B cell (primary cell): ENCODE measurements around the gene AMIGO1. TPM values are rescaled to one million over a fixed set of nuclear protein-coding genes. Genes with fewer than 3 reads are reported as not detected.

Source experiments
- ATAC-seq: fragments of 200-7000 bp; cut with Tn5 transposase; one replicate; pipeline ENCODE4 v1.10.0; 2021; ENCODE audit warnings: low read depth, mild to moderate bottlenecking, moderate number of reproducible peaks, moderate library complexity
- CTCF ChIA-PET: fragments of 350-600 bp; sonication (Branson Sonifier 250); formaldehyde crosslinking; loops from one replicate; lab custom pipeline; 2021; ENCODE audit warnings: antibody characterized with exemption, inconsistent platforms; lab: Charles Lee
- POLR2A ChIA-PET: fragments of 350-600 bp; sonication (Branson Sonifier 250); formaldehyde crosslinking; loops from one replicate; lab custom pipeline; 2021; ENCODE audit warnings: antibody characterized with exemption; lab: Charles Lee
- DNase-seq: peaks from one replicate; pipeline ENCODE4 v3.0.0; 2013
- H2AFZ ChIP-seq: 2 replicates; pipeline ENCODE4 v1.6.1; 2012; ENCODE audit warnings: mild to moderate bottlenecking, low read depth, low read length; ENCODE audit not compliant: insufficient read depth, poor library complexity, severe bottlenecking
- H3K27ac ChIP-seq, 2 donors: 1 replicate in 1 of 2; 2 replicates in 1 of 2; pipeline ENCODE4 v1.5.1; 2012 to 2013; ENCODE audit warnings: low read length in 2 of 2, mild to moderate bottlenecking in 2 of 2, moderate library complexity in 1 of 2
- H3K27me3 ChIP-seq, 4 experiments: fragments of 200-600 bp in 1 of 4; sonication (generic) in 1 of 4; replicated peaks in 1 of 4; 1 replicate in 2 of 4; 2 replicates in 2 of 4; pipeline versions ENCODE4 v1.6.1 to v1.7.0; 2013 to 2016; ENCODE audit warnings: low read length in 3 of 4, mild to moderate bottlenecking in 2 of 4, mixed read lengths in 1 of 4, moderate library complexity in 1 of 4; ENCODE audit not compliant: insufficient read depth in 4 of 4, control insufficient read depth in 3 of 4; ENCODE audit errors: control extremely low read depth in 1 of 4
- H3K36me3 ChIP-seq, 2 experiments: replicated peaks in 1 of 2; 1 replicate in 1 of 2; 2 replicates in 1 of 2; pipeline versions ENCODE4 v1.6.1 to v1.7.1; 2013; ENCODE audit warnings: low read length in 1 of 2; ENCODE audit not compliant: insufficient read depth in 2 of 2, control insufficient read depth in 1 of 2; ENCODE audit errors: control extremely low read depth in 1 of 2, extremely low read depth in 1 of 2
- H3K4me1 ChIP-seq, 2 donors: fragments of 200-600 bp in 1 of 2; sonication (generic) in 1 of 2; 1 replicate in 1 of 2; 2 replicates in 1 of 2; pipeline versions ENCODE4 v1.5.1 to v1.6.1; 2013 to 2017; ENCODE audit warnings: low read length in 2 of 2; ENCODE audit not compliant: control insufficient read depth in 2 of 2, insufficient read depth in 2 of 2
- H3K4me2 ChIP-seq: replicated peaks from 2 replicates; pipeline ENCODE3; 2012; ENCODE audit warnings: mild to moderate bottlenecking, low read depth, low read length; ENCODE audit not compliant: poor library complexity, severe bottlenecking
- H3K4me3 ChIP-seq, 5 experiments: fragments of 200-600 bp in 1 of 5; sonication (generic) in 1 of 5; 1 replicate in 3 of 5; 2 replicates in 2 of 5; pipeline versions ENCODE4 v1.5.1 to v1.7.0; 2011 to 2016; ENCODE audit warnings: low read length in 4 of 5, mild to moderate bottlenecking in 4 of 5, low read depth in 2 of 5, control low read depth in 1 of 5, moderate library complexity in 1 of 5; ENCODE audit not compliant: insufficient read depth in 1 of 5; ENCODE audit errors: control extremely low read depth in 1 of 5, extremely low read depth in 1 of 5
- H3K79me2 ChIP-seq: fragments of 200-600 bp; sonication (generic); one replicate; pipeline ENCODE4 v1.6.0; 2016; ENCODE audit warnings: low read length; ENCODE audit not compliant: control insufficient read depth, insufficient read depth
- H3K9ac ChIP-seq: fragments of 200-600 bp; sonication (generic); 2 replicates; pipeline ENCODE4 v1.6.1; 2017; ENCODE audit warnings: mild to moderate bottlenecking, low read length, moderate library complexity
- H3K9me3 ChIP-seq, 3 donors: one replicate each; pipeline versions ENCODE4 v1.6.1 to v1.7.1; 2013; ENCODE audit warnings: low read length in 2 of 3; ENCODE audit not compliant: control insufficient read depth in 2 of 3, insufficient read depth in 1 of 3; ENCODE audit errors: control extremely low read depth in 1 of 3
- H4K20me1 ChIP-seq: 2 replicates; pipeline ENCODE4 v1.6.0; 2012; ENCODE audit warnings: mild to moderate bottlenecking, low read length; ENCODE audit not compliant: insufficient read depth, control insufficient read depth, poor library complexity, severe bottlenecking
- H3K27ac Mint-ChIP-seq: one replicate; pipeline ENCODE4 v1.8.0; 2021; ENCODE audit warnings: mixed read lengths
- H3K27me3 Mint-ChIP-seq: one replicate; pipeline ENCODE4 v1.8.0; 2021; ENCODE audit warnings: mixed read lengths
- H3K4me1 Mint-ChIP-seq: one replicate; pipeline ENCODE4 v1.8.0; 2021; ENCODE audit warnings: mixed read lengths
- H3K4me3 Mint-ChIP-seq: one replicate; pipeline ENCODE4 v1.8.0; 2021; ENCODE audit warnings: mixed read lengths
- H3K9me3 Mint-ChIP-seq: one replicate; pipeline ENCODE4 v1.8.0; 2022; ENCODE audit warnings: mixed read lengths; ENCODE audit not compliant: insufficient read depth
- EZH2 ChIP-seq: IDR thresholded peaks from 2 replicates; pipeline ENCODE4 v1.6.1; 2012; ENCODE audit warnings: borderline replicate concordance, low read depth, mild to moderate bottlenecking, moderate library complexity, low read length; ENCODE audit not compliant: insufficient read depth, poor library complexity, severe bottlenecking
- WGBS: methylation state at CpG from one replicate; pipeline ENCODE4 v1.1.5; 2013; ENCODE audit warnings: missing lambda C conversion rate; ENCODE audit not compliant: insufficient coverage; 5-methylcytosine and 5-hydroxymethylcytosine counted together
- intact Hi-C: fragments of 100-400 bp; cut with micrococcal nuclease; formaldehyde crosslinking; loops from one replicate; pipeline ENCODE4 v1.10.0; 2022
- polyA plus RNA-seq: library from polyadenylated mRNA; depleted of rRNA; stranded (reverse); fragments of >200 nt; gene quantifications from 2 replicates; pipeline ENCODE4 v1.2.3, GENCODE V29; 2012
- total RNA-seq, 2 donors: library from RNA; stranded (reverse); fragments of 120-200 nt in 1 of 2; gene quantifications; 1 replicate in 1 of 2; 2 replicates in 1 of 2; pipeline versions ENCODE4 v1.2.3 to v1.2.4, GENCODE V29; 2013 to 2022
- TF ChIP-seq, protein P1 (sequence below): fragments of 200-600 bp; IDR thresholded peaks from one replicate; pipeline ENCODE4 v1.8.0; 2022; ENCODE audit warnings: antibody characterized with exemption, mild to moderate bottlenecking

The AMIGO1 gene
- total and polyA plus RNA-seq, 2 donors (not counting 1 experiment from before 2014, with no cell fraction given), result 0.19 to 2.4 TPM

DNA sequence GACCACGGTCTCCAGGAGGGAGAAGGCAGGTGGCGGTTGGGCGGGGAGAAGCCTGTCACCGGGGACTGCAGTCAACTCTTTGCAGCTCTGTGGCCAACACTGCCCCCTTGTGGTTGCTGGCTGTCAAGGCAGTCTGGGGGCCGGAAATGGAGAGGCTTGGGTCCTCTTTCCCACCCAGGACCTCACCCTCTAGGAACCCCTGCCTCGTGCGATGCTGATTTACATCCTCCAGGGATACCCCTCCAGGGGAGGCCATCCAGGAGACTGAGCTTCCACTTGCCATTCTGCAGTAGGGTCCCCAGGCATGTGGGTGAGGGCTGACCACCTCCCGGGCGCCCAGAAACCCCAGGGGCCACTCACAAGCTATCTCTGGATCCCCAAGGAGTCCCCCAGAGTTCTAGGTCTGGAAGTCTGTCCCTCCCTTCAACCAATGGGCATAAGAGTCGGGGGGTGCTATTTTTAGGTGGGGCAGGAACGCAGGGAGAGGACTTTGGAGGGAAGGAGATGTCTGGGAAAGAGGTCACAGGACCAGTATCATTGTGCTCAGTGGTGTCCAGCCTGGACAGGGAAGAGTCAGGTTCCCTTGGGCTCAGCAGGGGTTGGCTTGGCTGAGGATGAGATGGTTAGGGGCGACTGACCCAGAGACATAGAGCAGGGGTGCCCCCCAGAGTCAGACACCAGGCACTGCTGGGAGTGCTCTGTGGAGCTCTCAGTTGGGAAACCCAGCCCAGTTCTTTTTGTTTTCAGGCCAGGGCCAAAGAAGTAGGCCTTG is 23.0 kb upstream of the AMIGO1 start:
- ChIA-PET CTCF (interaction anchor here (0.6 to 21.6 kb wide), 36 partner anchors 9 to 1949 kb away, joined by 3 to 926 read pairs (median 6); partner anchors contain the start of genes AMIGO1, AMPD2, ATXN7L2 and CYB561D1), POLR2A (interaction anchor here (0.6 to 2.6 kb wide), 2 partner anchors 23 to 42 kb away, joined by 3 to 19 read pairs; partner anchors contain the start of gene AMIGO1)
- no peaks in the 10 kb centered on the region for H3K27me3 ChIP-seq
- H3K27me3 Mint-ChIP-seq, result no peaks in the 10 kb centered on the region
- no peaks in the 10 kb centered on the region for H3K79me2 ChIP-seq
- peak overlapping the region; percentile 91 for H2AFZ ChIP-seq
- H3K4me3 ChIP-seq, result peak overlapping the region in 4 of 5 experiments; percentile 37 to 67 (median 52)
- 3% methylated on average over 9 of the region's 12 CpGs for WGBS
- peak; percentile 90 for ATAC-seq
- H3K4me3 Mint-ChIP-seq, result peak overlapping the region; percentile 90
- no peaks in the 10 kb centered on the region for H3K9me3 Mint-ChIP-seq
- peaks cover 4 to 11% of the 10 kb centered on the region in 2 donors for H3K4me1 ChIP-seq
- H3K4me1 Mint-ChIP-seq, result peaks cover 11% of the 10 kb centered on the region
- peak overlapping the region in 1 of 2 donors; percentile 21 for H3K27ac ChIP-seq
- H3K36me3 ChIP-seq, result no peaks in the 10 kb centered on the region
- DNase-seq, result peak; percentile 88
- peak overlapping the region; percentile 86 for H3K4me2 ChIP-seq
- TF ChIP-seq EZH2, result no peak
- TF ChIP-seq, protein P1, sequence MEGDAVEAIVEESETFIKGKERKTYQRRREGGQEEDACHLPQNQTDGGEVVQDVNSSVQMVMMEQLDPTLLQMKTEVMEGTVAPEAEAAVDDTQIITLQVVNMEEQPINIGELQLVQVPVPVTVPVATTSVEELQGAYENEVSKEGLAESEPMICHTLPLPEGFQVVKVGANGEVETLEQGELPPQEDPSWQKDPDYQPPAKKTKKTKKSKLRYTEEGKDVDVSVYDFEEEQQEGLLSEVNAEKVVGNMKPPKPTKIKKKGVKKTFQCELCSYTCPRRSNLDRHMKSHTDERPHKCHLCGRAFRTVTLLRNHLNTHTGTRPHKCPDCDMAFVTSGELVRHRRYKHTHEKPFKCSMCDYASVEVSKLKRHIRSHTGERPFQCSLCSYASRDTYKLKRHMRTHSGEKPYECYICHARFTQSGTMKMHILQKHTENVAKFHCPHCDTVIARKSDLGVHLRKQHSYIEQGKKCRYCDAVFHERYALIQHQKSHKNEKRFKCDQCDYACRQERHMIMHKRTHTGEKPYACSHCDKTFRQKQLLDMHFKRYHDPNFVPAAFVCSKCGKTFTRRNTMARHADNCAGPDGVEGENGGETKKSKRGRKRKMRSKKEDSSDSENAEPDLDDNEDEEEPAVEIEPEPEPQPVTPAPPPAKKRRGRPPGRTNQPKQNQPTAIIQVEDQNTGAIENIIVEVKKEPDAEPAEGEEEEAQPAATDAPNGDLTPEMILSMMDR, result peak; percentile 93
- H3K9ac ChIP-seq, result peak overlapping the region; percentile 63
- no peaks in the 10 kb centered on the region for H3K9me3 ChIP-seq
- intact Hi-C loops, result loop anchor here (1.0 kb wide), 5 partner anchors 16 to 133 kb away; partner anchors contain the start of genes CYB561D1, GNAI3 and PSMA5
- no peaks in the 10 kb centered on the region for H4K20me1 ChIP-seq
- H3K27ac Mint-ChIP-seq, result peak overlapping the region; percentile 87
